HG03060 (cell line): Measurements from ENCODE around the gene PDLIM7.
A peak's percentile ranks its signal among the peaks of the same experiment; 100 is the strongest.

Source experiments
- ATAC-seq: cut with Tn5 transposase; IDR thresholded peaks from one replicate; pipeline ENCODE4 v1.9.1; 2021; ENCODE audit warnings: low read depth, moderate number of reproducible peaks; ENCODE audit not compliant: unreplicated experiment

PDLIM7 gene

DNA sequence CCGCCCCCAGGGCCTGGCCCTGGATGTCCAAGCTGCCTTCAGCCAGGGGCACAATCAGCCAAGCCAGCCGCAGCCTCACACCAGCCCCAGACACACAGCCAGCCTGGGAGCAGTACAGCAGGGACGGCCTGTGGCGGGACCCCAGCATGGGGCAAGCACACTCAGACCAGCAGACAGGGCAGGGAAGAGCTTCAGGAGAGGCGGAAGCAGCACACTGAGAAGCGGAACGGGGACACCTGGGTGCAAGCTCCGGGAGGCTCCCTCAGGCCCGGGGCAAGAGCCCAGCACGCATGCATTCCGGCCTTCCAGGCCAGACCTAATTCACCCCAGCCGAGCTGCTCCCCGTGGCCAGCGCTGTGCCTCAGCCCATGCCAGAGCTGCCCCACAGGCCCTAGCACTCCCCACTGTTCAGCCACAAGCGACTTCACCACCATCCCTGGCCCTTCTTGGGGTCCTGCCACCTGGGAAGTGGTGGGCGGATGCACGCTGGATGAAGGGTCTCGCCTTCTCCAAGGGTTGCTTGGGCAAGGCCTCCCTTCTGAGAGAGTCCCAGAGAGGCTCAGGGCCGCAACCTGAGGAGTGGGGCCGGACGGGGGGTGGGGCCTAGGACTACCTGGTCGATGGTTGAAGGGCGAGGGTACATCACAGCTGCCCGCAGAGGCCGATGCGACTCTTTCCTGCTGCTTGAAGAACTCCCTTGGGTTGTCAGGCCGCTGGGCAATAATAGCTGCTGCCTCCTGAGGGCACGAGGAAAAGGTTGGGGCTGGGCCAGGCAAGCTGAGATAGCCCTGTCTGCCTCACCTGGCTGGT is 37.4 kb downstream of the PDLIM7 start:
- no peak for ATAC-seq

DNA sequence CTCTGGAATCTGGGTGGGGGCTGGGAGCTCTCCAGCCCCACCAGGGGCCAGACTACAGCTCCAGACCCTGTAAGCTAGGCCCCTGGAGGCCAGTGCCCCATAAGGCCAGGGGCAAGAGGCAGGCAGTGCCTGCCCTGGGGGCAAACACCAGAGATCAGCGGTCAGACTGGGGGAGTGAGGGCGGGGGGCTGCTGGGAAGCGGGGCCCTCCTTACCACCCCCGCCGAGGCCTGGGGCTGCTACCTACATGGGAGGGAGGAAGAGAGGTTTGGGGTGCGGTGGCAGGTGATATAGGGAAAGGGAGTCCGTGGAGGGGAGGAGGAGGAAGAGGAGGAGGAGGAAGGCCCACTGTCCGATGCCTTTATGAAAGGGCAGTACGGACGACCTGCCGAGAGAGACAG is 38.0 kb downstream of the PDLIM7 start:
- ATAC-seq = no peak

DNA sequence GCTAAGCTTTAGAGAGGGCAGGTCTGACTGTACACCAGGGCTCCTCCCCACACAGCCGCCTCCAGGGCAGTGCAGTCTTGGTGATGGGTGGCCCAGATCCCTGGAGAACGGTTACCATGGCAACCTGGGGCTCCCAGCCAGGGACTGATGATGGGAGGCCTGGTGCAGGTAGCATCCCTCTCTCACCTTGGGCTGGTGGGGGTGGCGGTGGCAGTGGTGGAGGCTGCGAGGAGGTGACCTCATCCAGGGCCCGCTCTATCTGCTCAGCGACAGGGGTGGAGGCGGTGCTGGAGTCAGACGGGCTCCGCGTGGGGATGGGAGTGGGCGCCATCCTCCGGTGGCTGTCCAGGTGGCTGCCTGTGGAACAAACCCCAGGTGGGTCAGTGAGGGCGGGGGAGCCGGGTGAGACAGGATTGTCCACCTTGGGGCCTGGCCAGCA is 38.5 kb downstream of the PDLIM7 start:
- no peak for ATAC-seq

DNA sequence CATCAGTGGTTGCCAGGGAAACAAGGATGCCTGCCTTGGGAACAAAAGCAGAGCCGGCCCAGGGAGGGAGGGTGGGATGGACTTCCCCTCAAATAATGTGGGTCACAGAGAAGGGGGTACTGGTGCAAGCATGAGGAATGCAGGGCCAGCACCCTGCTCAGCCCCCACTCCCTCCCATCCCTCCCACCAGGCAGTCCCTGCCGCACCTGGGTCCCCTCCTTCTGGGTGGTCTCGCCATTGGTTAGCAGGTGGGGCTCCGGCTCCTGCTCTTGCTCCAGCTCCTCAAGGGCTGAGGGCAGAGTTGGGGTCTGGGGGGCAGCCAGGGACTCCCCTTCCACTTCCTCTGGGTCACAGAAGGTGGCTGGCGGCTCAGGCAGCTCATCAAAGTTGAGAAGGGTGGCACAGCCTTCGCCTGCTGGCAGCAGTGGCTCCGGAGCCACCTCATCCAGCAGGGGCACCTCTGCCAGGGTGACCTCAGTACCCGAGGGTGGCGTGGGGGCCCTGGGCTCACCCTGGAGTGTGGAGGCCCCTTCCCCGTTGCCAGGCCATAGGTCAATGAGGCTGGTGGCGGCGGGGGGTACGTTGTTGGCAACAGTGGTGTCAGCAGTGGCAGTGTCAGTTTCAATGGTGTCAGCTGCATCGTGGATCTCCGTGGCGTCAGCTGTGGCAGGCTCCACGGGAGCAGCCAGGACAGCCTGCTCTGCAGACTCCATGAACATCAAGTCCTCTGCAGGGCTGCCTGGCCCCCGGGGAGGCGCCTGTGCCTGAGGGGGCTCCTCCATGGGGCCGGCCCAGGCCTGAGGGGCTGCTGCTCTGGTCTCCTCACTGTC is 39.3 kb downstream of the PDLIM7 start:
- ATAC-seq = no peak

DNA sequence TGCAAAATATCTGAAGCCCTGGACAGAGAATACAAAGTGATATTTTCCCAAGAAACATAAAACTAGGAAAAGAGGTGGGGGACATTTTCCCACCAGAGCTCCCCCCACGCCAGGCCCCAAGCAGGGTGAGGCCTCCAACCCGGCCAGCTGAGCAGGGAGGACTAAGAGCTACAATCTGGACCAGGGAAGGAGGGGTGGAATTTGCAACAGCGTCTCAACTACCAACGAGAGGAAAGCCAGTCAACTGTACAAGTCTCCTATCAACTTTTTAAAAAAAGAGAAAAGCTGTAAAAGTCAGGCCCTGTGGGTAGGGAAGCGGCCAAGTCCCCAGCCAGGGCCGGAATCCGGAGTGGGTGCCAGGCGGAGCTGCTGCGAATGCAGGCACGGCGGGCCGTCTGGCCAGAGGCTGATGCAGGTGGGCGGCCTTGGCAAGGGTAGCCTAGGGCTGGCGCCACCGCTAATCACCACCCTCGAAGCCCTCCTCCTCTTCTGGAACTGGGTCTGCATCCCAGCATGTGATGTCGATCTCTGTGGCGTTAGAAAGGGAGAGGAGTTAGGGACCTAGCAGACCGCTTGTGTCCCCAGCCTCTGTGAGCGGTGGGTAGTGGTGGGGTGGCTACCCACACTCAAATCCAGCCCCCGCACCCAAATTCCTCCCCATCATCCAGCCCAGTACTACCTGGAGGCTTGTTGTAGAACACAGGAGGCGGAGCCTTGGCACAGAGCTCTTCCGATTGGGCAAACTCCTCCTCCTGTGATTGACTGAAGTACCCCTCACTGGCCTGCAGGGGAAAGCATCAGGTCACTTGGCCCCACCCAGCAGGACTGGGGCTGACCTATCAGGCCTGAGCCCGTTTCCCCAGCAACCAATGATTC is 40.2 kb downstream of the PDLIM7 start:
- ATAC-seq = peak; percentile 38

DNA sequence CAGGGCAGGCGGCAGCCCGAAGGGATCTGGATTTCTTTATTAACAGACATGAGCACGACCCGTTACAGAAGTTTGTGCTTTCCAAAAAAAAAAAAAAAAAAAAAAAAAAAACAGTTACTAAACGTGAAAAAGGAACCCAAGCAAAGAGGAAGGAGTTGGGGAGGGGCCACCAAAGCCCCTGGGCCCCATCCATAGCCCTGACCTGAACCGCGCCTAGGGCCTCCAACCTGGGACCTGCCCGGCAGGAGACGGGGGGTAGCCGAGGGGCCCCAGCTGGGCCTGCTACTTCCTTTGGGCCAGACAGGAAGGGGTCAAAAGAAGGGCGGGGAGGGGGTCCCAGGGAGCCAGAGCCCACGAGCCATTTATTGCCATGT is 40.8 kb downstream of the PDLIM7 start:
- no peak for ATAC-seq

DNA sequence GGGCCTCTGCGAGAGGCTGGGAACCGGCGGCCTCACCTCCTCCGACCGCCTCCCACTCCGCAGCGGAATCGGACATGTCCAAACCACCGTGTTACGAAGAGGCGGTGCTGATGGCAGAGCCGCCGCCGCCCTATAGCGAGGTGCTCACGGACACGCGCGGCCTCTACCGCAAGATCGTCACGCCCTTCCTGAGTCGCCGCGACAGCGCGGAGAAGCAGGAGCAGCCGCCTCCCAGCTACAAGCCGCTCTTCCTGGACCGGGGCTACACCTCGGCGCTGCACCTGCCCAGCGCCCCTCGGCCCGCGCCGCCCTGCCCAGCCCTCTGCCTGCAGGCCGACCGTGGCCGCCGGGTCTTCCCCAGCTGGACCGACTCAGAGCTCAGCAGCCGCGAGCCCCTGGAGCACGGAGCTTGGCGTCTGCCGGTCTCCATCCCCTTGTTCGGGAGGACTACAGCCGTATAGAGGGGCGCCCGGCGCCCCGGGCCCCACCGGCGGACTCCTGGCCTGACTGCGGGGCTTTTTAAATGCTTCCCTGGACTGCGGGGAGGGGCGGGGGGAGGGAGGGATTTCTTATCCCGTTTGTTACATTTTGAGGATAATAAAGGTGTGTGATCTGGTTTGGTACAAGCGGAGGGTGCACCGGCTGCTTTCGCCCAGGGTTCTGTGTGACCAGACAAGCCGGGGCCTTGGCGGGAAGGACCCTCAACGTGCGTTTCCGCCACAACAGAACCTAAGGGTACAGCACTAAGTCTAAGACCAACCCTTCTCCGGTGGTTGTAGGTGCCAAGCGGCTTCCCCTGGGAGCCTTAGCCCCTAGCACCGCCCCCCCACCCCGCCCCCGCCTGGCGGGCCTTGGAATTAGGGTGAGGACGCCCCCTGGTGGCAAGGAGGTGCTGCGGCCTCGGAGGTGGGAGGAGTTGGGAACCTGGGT is 41.5 kb downstream of the PDLIM7 start:
- ATAC-seq = no peak

DNA sequence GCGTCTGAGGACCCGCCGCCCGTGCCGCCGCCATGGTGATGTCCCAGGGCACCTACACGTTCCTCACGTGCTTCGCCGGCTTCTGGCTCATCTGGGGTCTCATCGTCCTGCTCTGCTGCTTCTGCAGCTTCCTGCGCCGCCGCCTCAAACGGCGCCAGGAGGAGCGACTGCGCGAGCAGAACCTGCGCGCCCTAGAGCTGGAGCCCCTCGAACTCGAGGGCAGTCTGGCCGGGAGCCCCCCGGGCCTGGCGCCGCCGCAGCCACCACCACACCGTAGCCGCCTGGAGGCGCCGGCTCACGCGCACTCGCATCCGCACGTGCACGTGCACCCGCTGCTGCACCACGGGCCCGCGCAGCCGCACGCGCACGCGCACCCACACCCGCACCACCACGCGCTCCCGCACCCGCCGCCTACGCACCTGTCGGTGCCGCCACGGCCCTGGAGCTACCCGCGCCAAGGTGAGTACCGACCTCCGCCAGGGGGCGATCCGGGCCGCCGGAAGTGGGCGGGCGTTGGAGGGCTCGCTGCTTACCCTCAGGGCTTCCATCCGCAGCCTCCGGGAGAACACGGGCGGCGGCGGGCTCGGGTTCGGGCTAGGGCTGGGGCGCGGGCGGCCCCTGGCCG is 42.3 kb downstream of the PDLIM7 start:
- ATAC-seq = no peak

DNA sequence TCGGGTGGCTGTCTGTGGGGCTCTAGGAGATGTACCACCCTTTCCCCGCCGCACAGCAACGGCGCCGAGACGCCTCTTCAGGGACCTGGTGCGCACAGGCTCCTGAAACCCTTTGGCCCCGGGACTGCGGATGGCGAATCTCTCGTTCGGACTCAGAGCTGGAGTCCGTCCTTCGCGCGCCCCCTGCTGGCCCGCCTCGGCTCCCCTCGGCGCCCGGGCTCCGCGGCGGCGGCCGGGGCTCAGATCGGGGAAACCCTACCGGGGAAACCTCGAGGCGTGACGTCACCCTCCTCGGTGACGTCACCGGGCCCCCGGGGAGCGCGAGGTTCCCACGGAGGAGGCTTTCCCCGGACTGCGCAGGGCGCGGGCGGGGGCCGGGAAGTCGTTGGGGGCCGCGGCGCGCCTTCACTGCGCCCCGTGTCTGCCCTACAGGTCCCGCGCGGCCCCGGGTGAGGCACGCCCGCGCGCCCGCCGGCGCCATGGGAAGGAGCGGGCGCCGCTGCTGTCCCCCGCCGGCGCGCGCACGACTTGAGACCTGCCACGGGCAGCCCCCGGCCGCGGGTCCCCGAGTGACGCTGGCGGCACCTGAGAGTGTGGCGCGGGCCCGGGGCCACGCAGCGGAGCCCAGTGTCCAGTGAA is 42.9 kb downstream of the PDLIM7 start:
- ATAC-seq = no peak

DNA sequence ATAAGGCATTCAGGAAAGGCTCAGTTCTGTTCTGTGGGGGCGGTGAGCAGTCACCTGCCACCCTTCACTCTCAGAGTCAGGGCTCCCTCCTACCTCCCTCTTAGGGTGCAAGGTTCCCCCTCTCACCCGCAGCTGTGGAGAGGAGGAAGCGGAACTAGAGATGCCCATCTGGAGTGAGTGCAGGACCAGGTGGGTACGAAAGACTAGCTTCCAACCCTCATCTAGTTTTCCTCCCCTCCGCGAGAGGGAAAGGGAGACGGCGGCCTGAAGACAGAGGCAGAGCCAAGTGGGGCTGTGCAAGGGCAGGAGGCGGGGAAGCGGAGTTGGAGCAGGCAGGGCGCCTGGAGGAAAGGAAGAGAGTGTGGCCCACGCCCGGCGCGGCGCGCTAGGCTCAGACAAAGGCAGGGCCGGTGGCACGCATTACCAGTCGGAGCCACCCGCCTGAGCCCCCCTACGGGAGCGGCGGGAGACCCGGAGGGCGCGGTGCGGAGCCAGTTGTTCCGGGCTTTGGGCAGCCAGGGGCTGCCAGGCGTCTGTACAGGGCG is 43.5 kb downstream of the PDLIM7 start:
- no peak for ATAC-seq

DNA sequence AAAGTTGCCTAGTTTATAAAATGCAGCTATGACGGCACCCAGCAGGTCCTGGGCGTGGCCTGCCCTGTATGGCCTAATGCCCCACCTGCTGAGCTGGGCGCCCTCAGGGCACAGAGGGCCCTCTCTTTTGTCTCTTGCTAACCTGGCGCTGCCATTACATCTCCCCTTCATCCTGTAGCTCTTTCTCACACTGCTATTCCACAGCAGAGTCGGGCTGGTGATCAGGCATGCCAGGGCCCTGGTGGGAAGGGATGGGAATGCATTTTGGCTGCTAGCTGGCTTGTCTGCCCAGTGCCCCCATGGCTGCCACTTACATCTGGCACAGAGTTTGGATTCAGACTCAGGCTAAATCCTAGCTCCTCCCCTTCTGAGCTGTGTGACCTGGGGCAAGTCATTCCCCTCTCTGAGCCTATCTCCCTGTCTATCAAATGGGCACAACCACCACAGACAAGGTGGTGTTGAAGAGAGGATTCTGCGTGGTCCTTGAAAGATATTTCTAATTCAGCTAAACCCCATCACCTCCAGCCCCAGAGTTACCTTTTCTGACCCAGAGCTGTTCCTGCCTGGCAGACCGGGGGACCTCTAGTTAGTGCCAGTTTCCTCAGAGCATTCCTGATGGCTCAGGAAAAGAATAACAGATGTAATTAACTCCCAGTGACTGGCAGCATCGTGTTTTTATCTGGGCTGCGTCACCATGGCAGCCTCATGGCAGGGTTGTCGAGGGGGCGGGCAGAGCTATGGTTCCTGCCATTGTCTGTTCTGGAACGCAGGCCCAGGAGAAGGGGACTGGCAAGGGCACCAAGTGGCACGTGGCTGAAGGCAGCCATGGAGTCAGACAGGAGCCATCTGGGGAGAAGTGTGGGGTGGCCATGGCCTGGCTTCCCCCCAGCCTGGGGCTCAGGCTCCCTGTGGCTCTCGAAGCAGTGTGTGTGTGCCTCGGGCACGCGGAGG is 44.4 kb downstream of the PDLIM7 start:
- ATAC-seq = no peak

DNA sequence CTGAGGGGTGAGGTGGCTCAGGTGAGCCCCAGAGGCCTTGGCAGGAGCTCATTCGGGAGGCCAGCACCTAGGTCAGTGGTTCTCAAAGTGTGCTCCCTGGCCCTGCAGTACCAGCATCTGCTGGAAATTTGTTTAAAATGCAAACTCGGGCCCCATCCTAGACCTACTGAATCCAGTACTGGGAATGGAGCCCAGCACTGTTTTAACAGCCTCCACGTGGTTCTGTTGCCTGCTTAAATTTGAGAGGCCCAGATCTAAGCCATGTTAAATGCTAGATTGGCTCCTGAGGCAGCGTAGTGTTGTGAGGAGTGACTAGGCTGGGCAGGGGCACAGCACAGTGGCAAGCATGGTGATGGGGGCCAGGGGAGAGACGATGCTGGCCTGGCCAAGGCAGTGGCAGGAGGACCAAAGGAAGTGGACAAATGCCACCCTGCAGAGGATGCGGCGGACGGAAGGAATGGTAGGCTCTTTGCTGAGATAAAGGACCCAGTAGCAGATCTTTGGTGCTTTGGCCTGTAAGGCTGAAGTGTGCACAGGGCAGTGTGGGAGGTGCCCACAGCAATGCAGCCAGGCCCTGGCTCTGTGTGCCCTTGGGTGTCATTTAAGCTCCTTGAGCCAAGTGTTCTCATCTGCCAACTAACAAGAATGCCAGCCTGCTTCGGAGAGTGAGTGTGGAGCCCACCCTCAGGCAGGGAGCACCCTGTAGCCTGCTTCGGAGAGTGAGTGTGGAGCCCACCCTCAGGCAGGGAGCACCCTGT is 46.6 kb downstream of the PDLIM7 start:
- ATAC-seq = no peak

DNA sequence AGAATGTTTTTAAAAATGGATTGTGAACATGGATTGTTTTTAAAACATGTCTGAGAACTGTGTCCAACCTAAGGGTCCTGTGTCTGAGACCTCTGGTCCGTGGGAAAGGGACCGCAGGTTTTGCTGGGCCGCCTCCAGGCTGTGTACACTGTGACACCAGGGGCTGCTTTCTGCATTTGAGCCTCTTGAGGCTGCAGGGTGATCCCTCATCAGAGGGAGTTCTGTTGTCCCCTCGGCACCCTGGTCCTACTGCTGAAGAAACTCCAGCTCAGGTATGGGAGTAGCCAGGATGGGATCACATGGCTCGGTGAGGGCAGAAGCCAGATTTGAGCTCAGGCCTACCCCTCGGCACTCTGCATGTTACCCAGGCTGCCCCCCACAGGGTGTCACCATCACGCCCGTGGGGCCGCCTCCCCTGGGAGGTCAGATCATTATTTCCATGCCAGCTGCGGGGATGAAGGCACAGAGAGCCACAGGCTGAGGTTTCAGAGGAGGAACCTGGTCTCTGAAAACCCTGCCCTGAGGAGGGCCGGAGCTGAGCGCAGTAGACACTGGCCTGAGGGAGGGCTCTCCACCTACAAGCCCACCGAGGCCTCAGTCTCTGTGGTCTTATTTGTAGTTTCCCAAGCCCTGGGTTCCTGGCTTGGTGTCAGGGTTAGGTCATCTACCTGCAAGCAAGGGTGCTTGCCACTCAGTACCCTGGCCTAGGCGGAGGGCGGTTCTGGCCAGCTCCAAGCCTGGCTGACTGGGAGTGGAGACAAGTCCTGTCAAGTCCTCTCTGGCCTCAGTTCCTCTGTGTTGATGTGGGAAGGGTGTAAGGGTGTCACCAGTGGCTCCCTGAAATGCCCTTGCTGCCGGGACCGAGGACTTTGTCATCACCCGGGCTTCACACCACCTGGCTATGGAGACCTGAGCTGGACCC is 48.0 kb downstream of the PDLIM7 start:
- ATAC-seq = no peak

DNA sequence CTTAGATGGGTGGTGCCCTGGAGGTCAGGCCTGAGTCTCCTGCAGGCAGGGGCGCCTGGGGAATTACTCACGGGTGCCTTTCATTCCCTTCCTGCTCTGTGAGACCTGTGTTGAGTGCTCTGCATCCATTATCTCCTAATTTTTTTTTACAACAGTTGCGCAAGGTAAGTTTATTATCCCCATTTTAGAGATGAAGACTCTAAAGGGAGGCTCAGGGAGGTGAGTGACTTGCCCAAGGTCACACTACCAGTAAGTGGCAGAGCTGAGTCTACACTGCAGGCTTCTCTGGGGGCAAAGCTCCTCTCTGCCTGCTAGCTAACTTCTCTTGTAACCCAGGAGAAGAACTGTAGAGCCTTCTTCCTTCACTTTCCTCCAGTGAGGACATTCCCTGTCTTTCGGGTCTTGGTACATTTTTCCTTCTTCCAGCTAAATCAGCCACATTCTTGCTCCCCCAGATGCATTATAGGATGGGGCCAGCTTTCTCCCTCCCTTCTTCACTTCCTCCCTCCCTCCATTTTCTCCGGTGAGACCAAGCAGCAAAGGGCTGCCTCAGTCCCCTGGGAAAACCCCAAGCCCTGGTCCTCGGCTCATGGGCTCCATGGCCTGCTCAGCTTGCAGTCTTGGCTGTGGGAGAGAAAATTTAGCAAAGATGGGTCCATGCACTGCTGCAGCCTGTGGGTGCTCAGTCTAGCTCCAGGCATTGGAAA is 49.0 kb downstream of the PDLIM7 start:
- ATAC-seq = no peak

DNA sequence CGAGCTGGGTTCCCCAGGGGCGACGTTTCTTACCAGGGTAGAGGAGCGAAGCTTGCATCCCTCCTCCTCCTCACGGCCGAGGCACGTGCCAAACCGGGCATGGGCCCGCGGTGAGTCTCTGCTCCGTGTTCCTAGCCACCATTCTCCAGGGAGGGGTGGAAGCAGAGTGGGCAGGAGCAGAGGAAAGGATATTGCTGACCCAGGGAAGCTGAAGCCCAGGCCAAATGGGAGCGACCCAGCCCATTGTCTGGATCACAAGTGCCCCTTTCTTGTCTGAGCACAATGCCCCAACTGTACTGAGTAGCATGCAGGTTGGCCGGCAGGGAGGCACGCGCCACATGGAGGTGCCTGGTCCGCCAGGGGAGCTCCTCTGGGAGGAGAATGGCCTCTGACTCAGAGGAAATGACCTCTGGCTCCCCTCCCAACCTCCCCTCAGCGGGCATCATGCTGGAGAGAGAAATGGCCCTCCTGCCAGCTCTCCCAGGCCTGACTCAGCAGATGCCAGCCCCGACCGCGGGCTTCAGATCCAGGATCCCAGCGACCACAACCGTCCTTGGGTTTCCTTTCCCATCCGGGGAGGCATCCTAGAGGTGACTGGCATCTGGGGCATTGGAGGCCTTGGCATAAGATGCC is 49.7 kb downstream of the PDLIM7 start:
- no peak for ATAC-seq
